ENCODE data around the gene ABCC4.

GRCh38 chr13:94972262-94972661 lies 329.0 kb downstream of the ABCC4 start:
- no peak for TF ChIP-seq CTCF (IDR thresholded peaks at IDR 0.05; ENCODE audit: low read depth, low read length, missing input control)
- no peak for TF ChIP-seq REST (IDR thresholded peaks at IDR 0.05)
- no peak for TF ChIP-seq JUND (IDR thresholded peaks at IDR 0.05)
- TF ChIP-seq MAX (IDR thresholded peaks at IDR 0.05), result no peak
- no peak for TF ChIP-seq GABPA (IDR thresholded peaks at IDR 0.05 in 1 of 2, conservative IDR thresholded peaks at IDR 0.05 in 1 of 2)
- no peak for TF ChIP-seq EGR1 (IDR thresholded peaks at IDR 0.05; ENCODE audit: low read depth in 2 of 2)
- TF ChIP-seq YY1 (IDR thresholded peaks at IDR 0.05), result no peak
